K562 treated with DMSO at 1 percent for 48 hours (cell line): ENCODE data around the gene PSMB9. TPM values are rescaled to one million over a fixed set of nuclear protein-coding genes. Genes with fewer than 3 reads are reported as not detected.

Source experiments
- total RNA-seq: library from RNA; unstranded; fragments of 300-600 nt; gene quantifications from 2 replicates; pipeline ENCODE4 v1.2.3, GENCODE V29; 2022; ENCODE audit warnings: low replicate concordance; ENCODE audit errors: extremely low read depth

PSMB9 gene
- total RNA-seq = not detected in 2 replicates

DNA sequence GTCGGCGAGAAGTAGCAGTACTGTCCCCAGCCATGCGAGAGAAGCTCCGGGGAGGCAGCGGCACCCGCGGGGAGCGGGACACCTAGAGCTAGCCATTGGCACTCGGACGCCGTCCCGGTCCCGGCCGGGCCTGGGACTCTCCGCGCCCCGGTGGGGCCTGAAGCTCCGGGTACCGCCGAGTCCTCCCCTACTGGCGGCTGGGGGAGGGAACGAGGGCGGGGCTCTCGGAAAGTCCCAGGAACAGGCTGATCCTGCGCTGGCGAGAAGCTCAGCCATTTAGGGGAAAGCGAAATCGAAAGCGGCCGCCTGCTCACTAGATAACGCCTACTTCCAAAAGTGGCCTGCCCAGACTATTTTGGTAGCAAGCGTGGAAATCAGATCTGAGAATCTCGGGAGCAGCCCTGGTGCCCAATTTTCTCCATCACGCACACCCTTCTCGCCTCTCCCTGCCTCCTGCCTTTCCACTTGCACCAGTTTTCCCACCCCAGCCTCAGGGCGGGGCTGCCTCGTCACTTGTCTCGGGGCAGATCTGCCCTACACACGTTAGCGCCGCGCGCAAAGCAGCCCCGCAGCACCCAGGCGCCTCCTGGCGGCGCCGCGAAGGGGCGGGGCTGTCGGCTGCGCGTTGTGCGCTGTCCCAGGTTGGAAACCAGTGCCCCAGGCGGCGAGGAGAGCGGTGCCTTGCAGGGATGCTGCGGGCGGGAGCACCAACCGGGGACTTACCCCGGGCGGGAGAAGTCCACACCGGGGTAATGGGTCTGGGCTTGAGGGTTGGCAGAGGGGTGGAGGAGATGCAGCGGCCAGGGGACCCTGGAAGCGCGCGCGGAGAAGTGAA is at the start of gene PSMB9, which contains the start of gene TAP1:
Gene PSMB9, plus strand, starts transcription at position 652 of the 835 bp plus-strand sequence. Its CDS starts 38 bp downstream, at position 690.
Gene TAP1, minus strand, starts transcription at position 164 of the 835 bp plus-strand sequence. Its CDS starts 68 bp downstream, at position 96.

GRCh38 chr6:32816746-32817204 is 37.2 kb upstream of the PSMB9 start, which contains the start of gene HLA-DOB:
TSS of gene HLA-DOB (minus strand) at chr6:32817002. CDS start at chr6:32816951, 51 bp downstream.

DNA sequence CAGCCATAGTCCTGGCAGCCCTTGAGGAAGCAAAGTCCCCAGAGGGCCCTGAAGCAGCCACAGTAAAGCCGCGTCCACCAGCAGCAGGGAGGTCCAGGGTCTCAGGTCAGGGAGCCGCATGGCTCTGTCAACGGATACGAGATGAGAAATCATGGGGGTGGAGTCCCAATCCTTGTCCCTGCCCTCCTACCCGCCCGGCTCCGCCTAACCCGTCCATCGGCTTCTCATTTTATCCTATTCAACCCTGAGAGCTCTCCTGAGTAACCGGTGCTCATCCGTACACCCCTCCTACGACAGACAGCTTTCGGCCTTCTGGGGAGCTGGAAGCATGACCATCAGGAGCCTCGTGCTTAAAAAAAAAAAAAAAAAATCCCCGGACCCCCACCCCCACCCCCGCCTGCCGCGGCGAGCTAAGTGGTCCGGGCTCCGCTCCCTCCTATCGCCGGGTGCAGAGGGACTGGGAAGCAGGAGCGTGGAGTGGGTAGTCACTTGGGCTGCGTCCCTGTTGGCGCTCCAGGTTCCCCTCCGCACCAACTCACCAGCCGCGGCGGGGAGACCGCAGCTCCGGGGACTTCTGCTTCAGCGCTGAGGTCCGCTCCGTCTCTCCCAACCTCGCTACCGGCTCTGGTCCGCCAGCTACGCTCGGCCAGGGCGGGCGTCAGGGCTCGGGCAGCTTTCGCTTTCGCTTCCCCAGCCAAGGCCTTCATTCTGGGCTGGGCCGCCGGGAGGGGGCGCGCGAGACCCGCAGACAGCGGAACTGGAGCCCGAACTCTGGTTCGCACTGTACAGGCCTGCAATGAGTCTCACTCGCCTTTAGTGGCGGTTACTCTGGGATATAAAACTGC is 15.7 kb upstream of the PSMB9 start, which contains the start of gene TAP2:
Gene TAP2, minus strand, starts transcription at position 626 of the 845 bp plus-strand sequence. Its CDS starts 506 bp downstream, at position 120.

DNA sequence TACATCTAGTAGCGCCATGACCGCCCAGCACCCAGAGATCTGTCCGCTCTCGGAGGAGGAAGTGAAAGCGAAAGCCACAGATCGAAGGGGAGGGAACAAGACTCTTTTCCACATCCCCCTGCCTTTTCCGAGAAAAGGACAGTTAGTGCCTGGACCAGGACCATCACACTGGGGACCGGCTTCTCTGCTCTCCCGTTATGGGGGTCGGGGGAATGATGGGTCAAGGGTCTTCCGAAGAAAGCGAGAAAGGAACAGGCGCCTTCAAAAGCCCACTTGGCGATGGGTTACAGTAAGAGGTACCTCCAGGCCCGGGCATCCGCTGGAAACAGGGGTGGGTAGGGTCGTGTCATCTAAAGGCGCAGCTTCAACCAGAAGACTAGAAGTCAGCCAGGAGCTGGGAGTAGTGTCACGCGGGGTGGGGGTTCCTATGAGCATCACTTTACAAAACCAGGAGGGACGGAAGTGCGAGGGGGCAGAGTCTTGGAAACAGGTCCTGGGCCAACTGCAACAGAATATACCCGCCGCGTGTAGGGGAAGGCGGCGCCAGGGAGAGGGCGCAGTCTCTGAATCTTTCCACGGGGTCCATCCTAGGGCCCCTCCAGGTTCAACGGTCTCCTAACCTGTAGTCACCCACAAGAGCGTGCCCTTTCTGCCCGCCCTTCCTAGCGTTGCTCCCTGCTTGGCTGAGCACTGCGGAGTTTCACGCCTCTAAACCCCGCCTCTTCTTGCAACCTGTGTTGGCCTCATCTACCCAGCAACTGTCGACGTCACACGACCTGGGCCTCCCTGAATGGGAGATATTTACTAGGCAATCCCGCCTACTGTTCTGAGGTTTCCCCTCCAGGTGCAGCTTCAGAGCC is 9.8 kb upstream of the PSMB9 start, which contains the start of gene PSMB8:
Gene PSMB8, minus strand, starts transcription at position 69 of the 860 bp plus-strand sequence. Its CDS starts 51 bp downstream, at position 18.

Other genes starting within 250 kb of the PSMB9 start
- gene HLA-DQA1, start 216.8 kb upstream of the PSMB9 start, total RNA-seq = not detected in 2 replicates
- not detected in 2 replicates for gene HLA-DQB1, start 187.5 kb upstream of the PSMB9 start, total RNA-seq
- not detected in 2 replicates for gene HLA-DQA2, start 112.8 kb upstream of the PSMB9 start, total RNA-seq
- not detected in 2 replicates for gene HLA-DQB2, start 90.7 kb upstream of the PSMB9 start, total RNA-seq
- not detected in 2 replicates for gene HLA-DOB, start 37.2 kb upstream of the PSMB9 start, total RNA-seq
- not detected in 2 replicates for gene TAP2, start 15.5 kb upstream of the PSMB9 start, total RNA-seq
- gene PSMB8, start 10.1 kb upstream of the PSMB9 start, total RNA-seq = not detected in 2 replicates
- gene TAP1, start 488 bp upstream of the PSMB9 start, total RNA-seq = not detected in 2 replicates
- not detected in 2 replicates for gene HLA-DMB, start 86.8 kb downstream of the PSMB9 start, total RNA-seq
- not detected in 2 replicates for gene HLA-DMA, start 98.9 kb downstream of the PSMB9 start, total RNA-seq
- not detected in 2 replicates for gene BRD2, start 114.4 kb downstream of the PSMB9 start, total RNA-seq
- gene HLA-DOA, start 155.4 kb downstream of the PSMB9 start, total RNA-seq = not detected in 2 replicates
- gene HLA-DPA1, start 219.5 kb downstream of the PSMB9 start, total RNA-seq = not detected in 2 replicates
- gene HLA-DPB1, start 221.8 kb downstream of the PSMB9 start, total RNA-seq = not detected in 2 replicates